ENCODE data around the gene GPC6.

DNA sequence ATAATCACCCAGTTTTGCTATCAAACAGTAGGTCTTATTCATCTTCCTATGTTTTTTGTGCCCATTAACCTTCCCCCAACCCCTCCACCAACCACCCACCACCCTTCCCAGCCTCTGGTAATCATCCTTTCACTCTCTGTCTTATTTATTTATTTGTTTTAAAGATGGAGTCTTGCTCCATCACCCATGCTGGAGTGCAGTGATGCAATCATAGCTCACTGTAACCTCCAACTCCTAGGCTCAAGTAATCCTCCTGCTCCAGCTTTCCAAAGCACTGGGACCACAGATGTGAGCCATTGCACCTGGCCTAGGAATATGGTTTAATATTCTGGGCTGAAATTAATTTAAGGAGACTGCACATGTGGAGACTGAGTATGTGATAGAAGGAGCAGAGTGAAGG, 527.0 kb downstream of the GPC6 start:
- TF ChIP-seq, protein P1, sequence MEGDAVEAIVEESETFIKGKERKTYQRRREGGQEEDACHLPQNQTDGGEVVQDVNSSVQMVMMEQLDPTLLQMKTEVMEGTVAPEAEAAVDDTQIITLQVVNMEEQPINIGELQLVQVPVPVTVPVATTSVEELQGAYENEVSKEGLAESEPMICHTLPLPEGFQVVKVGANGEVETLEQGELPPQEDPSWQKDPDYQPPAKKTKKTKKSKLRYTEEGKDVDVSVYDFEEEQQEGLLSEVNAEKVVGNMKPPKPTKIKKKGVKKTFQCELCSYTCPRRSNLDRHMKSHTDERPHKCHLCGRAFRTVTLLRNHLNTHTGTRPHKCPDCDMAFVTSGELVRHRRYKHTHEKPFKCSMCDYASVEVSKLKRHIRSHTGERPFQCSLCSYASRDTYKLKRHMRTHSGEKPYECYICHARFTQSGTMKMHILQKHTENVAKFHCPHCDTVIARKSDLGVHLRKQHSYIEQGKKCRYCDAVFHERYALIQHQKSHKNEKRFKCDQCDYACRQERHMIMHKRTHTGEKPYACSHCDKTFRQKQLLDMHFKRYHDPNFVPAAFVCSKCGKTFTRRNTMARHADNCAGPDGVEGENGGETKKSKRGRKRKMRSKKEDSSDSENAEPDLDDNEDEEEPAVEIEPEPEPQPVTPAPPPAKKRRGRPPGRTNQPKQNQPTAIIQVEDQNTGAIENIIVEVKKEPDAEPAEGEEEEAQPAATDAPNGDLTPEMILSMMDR (IDR thresholded peaks at IDR 0.05; ENCODE audit: low read depth, low read length): no peak
- TF ChIP-seq, protein P2, sequence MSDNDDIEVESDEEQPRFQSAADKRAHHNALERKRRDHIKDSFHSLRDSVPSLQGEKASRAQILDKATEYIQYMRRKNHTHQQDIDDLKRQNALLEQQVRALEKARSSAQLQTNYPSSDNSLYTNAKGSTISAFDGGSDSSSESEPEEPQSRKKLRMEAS (IDR thresholded peaks at IDR 0.05; ENCODE audit: low read depth, low read length): no peak
- TF ChIP-seq POLR2A (IDR thresholded peaks at IDR 0.05; ENCODE audit: extremely low read depth, insufficient read length): no peak

All from NB4 (cell line).